Vagina (tissue), 2 donors: ENCODE data around the gene KRTAP22-2. TPM values are rescaled to one million over a fixed set of nuclear protein-coding genes. Genes with fewer than 3 reads are reported as not detected.

ENCODE experiments used
- DNase-seq, 2 donors: peaks; one replicate each; pipeline ENCODE4 v3.0.0-alpha.2; 2017; ENCODE audit errors: extremely low spot score in 2 of 2
- H3K27ac ChIP-seq: fragments of 200-600 bp; sonication (generic); one replicate; pipeline ENCODE4 v1.5.1; 2019
- H3K27me3 ChIP-seq: fragments of 200-600 bp; sonication (generic); one replicate; pipeline ENCODE4 v1.5.1; 2019
- H3K36me3 ChIP-seq, 2 donors: fragments of 200-600 bp; sonication (generic); one replicate each; pipeline ENCODE4 v1.5.1; 2017 to 2019
- H3K4me1 ChIP-seq: fragments of 200-600 bp; sonication (generic); one replicate; pipeline ENCODE4 v1.5.1; 2019
- H3K4me3 ChIP-seq, 2 donors: fragments of 200-600 bp; sonication (generic); 1 replicate in 1 of 2; 2 replicates in 1 of 2; pipeline ENCODE4 v1.5.1; 2016 to 2019
- H3K9me3 ChIP-seq: fragments of 200-600 bp; sonication (generic); one replicate; pipeline ENCODE4 v1.5.1; 2019
- CTCF ChIP-seq, 3 experiments: fragments of 450-650 bp in 2 of 3; fragments of 200-600 bp in 1 of 3; sonication (generic) in 1 of 3; IDR thresholded peaks; one replicate each; pipeline ENCODE4 v1.5.1; 2017 to 2019; ENCODE audit warnings: antibody characterized with exemption in 3 of 3, mild to moderate bottlenecking in 2 of 3, moderate library complexity in 2 of 3
- POLR2A ChIP-seq, 2 donors: fragments of 450-650 bp; IDR thresholded peaks; one replicate each; pipeline ENCODE4 v1.6.1; 2017; ENCODE audit warnings: antibody characterized with exemption in 2 of 2, mild to moderate bottlenecking in 2 of 2, moderate library complexity in 2 of 2
- POLR2AphosphoS5 ChIP-seq, 2 donors: sonication (generic); formaldehyde crosslinking; IDR thresholded peaks; one replicate each; pipeline ENCODE4 v1.9.0; 2017; ENCODE audit warnings: antibody characterized with exemption in 2 of 2, mild to moderate bottlenecking in 2 of 2, low read depth in 1 of 2; ENCODE audit not compliant: insufficient read depth in 1 of 2
- intact Hi-C: fragments of 100-400 bp; cut with DNase I; formaldehyde crosslinking; loops from one replicate; pipeline ENCODE4 v1.15.1; 2023
- small RNA-seq: library from RNA; depleted of rRNA; stranded (forward); fragments of <200 nt; gene quantifications from one replicate; pipeline ENCODE3, GENCODE V24; 2016
- total RNA-seq: library from RNA; depleted of rRNA; stranded (reverse); fragments of >200 nt; gene quantifications from one replicate; pipeline ENCODE4 v1.2.3, GENCODE V29; 2016

The KRTAP22-2 gene
- total RNA-seq, 1 donor from 2014 or later, result not detected

- no peaks in the 10 kb centered on the region for H3K27me3 ChIP-seq
- no peak within 1 kb of the TSS for H3K27ac ChIP-seq
- intact Hi-C loops, result no loop called here
- no peaks in the 10 kb centered on the region for H3K9me3 ChIP-seq
- H3K36me3 ChIP-seq, result no peaks in the 10 kb centered on the region
- no peak for DNase-seq
- TF ChIP-seq CTCF (IDR thresholded peaks at IDR 0.05) (no peak), POLR2A (IDR thresholded peaks at IDR 0.05) (no peak), POLR2AphosphoS5 (IDR thresholded peaks at IDR 0.05; ENCODE audit: insufficient read depth in 1 of 2, low read depth in 1 of 2) (no peak)
- H3K4me1 ChIP-seq, result no peaks in the 10 kb centered on the region
- no peak within 1 kb of the TSS for H3K4me3 ChIP-seq
Observed at GRCh38 chr21:30561264-30561895, 28.8 kb downstream of the KRTAP22-2 start, which contains the start of gene KRTAP19-7. TSS of gene KRTAP19-7 (minus strand) at chr21:30561314. CDS start at chr21:30561289, 25 bp downstream.

- no peak for DNase-seq
- TF ChIP-seq POLR2AphosphoS5 (IDR thresholded peaks at IDR 0.05; ENCODE audit: insufficient read depth in 1 of 2, low read depth in 1 of 2), result no peak
- TF ChIP-seq CTCF (IDR thresholded peaks at IDR 0.05), result no peak
- no peak for TF ChIP-seq POLR2A (IDR thresholded peaks at IDR 0.05)
- H3K4me1 ChIP-seq, result no peaks in the 10 kb centered on the region
- H3K36me3 ChIP-seq, result no peaks in the 10 kb centered on the region
- H3K27me3 ChIP-seq, result no peaks in the 10 kb centered on the region
- no peak overlapping the region for H3K4me3 ChIP-seq
- H3K9me3 ChIP-seq, result no peaks in the 10 kb centered on the region
- no peak overlapping the region for H3K27ac ChIP-seq
- intact Hi-C loops, result no loop called here
Observed at GRCh38 chr21:30555095-30555494, 35.1 kb downstream of the KRTAP22-2 start.

GRCh38 chr21:30552782-30553181 is 37.4 kb downstream of the KRTAP22-2 start:
- no peak overlapping the region for H3K4me3 ChIP-seq
- no peak for DNase-seq

GRCh38 chr21:30541764-30542163 is 48.4 kb downstream of the KRTAP22-2 start, which contains the start of gene KRTAP19-6:
TSS of gene KRTAP19-6 (minus strand) at chr21:30541864. CDS start at chr21:30541833, 31 bp downstream.
- Histone ChIP-seq H3K27ac (no peak within 1 kb of the TSS), H3K4me3 (no peak within 1 kb of the TSS), H3K9me3 (no peaks in the 10 kb centered on the region), H3K4me1 (no peaks in the 10 kb centered on the region), H3K36me3 (no peaks in the 10 kb centered on the region), H3K27me3 (no peaks in the 10 kb centered on the region)
- no peak for TF ChIP-seq CTCF (IDR thresholded peaks at IDR 0.05)
- no peak for TF ChIP-seq POLR2AphosphoS5 (IDR thresholded peaks at IDR 0.05; ENCODE audit: insufficient read depth in 1 of 2, low read depth in 1 of 2)
- TF ChIP-seq POLR2A (IDR thresholded peaks at IDR 0.05), result no peak
- intact Hi-C loops, result no loop called here
- DNase-seq, result no peak

More at GRCh38 chr21:30552782-30553181, 37.4 kb downstream of the KRTAP22-2 start:
- intact Hi-C loops, result no loop called here
- TF ChIP-seq POLR2A (IDR thresholded peaks at IDR 0.05) (no peak), CTCF (IDR thresholded peaks at IDR 0.05) (no peak), POLR2AphosphoS5 (IDR thresholded peaks at IDR 0.05; ENCODE audit: insufficient read depth in 1 of 2, low read depth in 1 of 2) (no peak)
- H3K4me1 ChIP-seq, result no peaks in the 10 kb centered on the region
- no peaks in the 10 kb centered on the region for H3K9me3 ChIP-seq
- no peaks in the 10 kb centered on the region for H3K36me3 ChIP-seq
- no peak overlapping the region for H3K27ac ChIP-seq
- H3K27me3 ChIP-seq, result no peaks in the 10 kb centered on the region

Small RNA genes lying within 50 kb of the gene (small RNA-seq; reads per million reads assigned to genes)
- gene KRTAP20-1 (not detected), gene KRTAP20-4 (not detected), gene KRTAP22-1 (not detected), gene KRTAP22-2 (not detected)

Other genes starting within 250 kb of the KRTAP22-2 start
- not detected for gene KRTAP23-1, start 241.8 kb downstream of the KRTAP22-2 start, total RNA-seq
- not detected for gene KRTAP13-2, start 218.1 kb downstream of the KRTAP22-2 start, total RNA-seq
- not detected for gene KRTAP13-1, start 194.4 kb downstream of the KRTAP22-2 start, total RNA-seq
- not detected for gene KRTAP13-3, start 164.5 kb downstream of the KRTAP22-2 start, total RNA-seq
- gene KRTAP13-4, start 160.2 kb downstream of the KRTAP22-2 start, total RNA-seq, result not detected
- gene KRTAP15-1, start 150.1 kb downstream of the KRTAP22-2 start, total RNA-seq, result not detected
- not detected for gene KRTAP19-1, start 110.0 kb downstream of the KRTAP22-2 start, total RNA-seq
- not detected for gene KRTAP19-2, start 103.0 kb downstream of the KRTAP22-2 start, total RNA-seq
- not detected for gene KRTAP19-3, start 98.4 kb downstream of the KRTAP22-2 start, total RNA-seq
- gene KRTAP19-4, start 93.2 kb downstream of the KRTAP22-2 start, total RNA-seq, result not detected
- not detected for gene KRTAP19-5, start 88.3 kb downstream of the KRTAP22-2 start, total RNA-seq
- not detected for gene KRTAP19-6, start 48.5 kb downstream of the KRTAP22-2 start, total RNA-seq
- gene KRTAP19-7, start 29.1 kb downstream of the KRTAP22-2 start, total RNA-seq, result not detected
- gene KRTAP6-3, start 2.0 kb upstream of the KRTAP22-2 start, total RNA-seq, result not detected
- gene KRTAP6-2, start 8.5 kb upstream of the KRTAP22-2 start, total RNA-seq, result not detected
- not detected for gene KRTAP22-1, start 10.7 kb upstream of the KRTAP22-2 start, total RNA-seq
- gene KRTAP6-1, start 23.5 kb upstream of the KRTAP22-2 start, total RNA-seq, result not detected
- gene KRTAP20-1, start 26.0 kb upstream of the KRTAP22-2 start, total RNA-seq, result not detected
- gene KRTAP20-4, start 30.2 kb upstream of the KRTAP22-2 start, total RNA-seq, result not detected
- gene KRTAP20-2, start 44.8 kb upstream of the KRTAP22-2 start, total RNA-seq, result not detected
- gene KRTAP20-3, start 52.5 kb upstream of the KRTAP22-2 start, total RNA-seq, result not detected
- gene KRTAP21-3, start 128.4 kb upstream of the KRTAP22-2 start, total RNA-seq, result not detected
- not detected for gene KRTAP21-2, start 156.9 kb upstream of the KRTAP22-2 start, total RNA-seq
- not detected for gene KRTAP21-1, start 165.0 kb upstream of the KRTAP22-2 start, total RNA-seq
- not detected for gene KRTAP8-1, start 222.9 kb upstream of the KRTAP22-2 start, total RNA-seq
- gene KRTAP7-1, start 239.4 kb upstream of the KRTAP22-2 start, total RNA-seq, result not detected